ENCODE results near the gene LMO7. TPM values are rescaled to one million over a fixed set of nuclear protein-coding genes. Genes with fewer than 3 reads are reported as not detected.
"Not testable (repeated sequence)": the region's sequence is repeated elsewhere in the genome, so short reads cannot be mapped to it uniquely, and the experiment has no call there.

The LMO7 gene
- total RNA-seq, 1 experiment from 2014 or later = 102 TPM

GRCh38 chr13:75774176-75774575 is 138.0 kb downstream of the LMO7 start:
- Histone ChIP-seq H3K27me3 (no peaks in the 10 kb centered on the region), H3K27ac (no peak overlapping the region), H3K36me3 (no peaks in the 10 kb centered on the region), H3K4me1 (peaks cover 21% of the 10 kb centered on the region), H3K4me3 (no peak overlapping the region), H3K9me3 (replicated peaks) (no peaks in the 10 kb centered on the region; the same call in 1 of the 2 replicates)
- no peak for DNase-seq

GRCh38 chr13:75776550-75776949 is 140.4 kb downstream of the LMO7 start:
- Histone ChIP-seq H3K36me3 (no peaks in the 10 kb centered on the region), H3K9me3 (replicated peaks) (no peaks in the 10 kb centered on the region; the same call in 1 of the 2 replicates), H3K4me3 (no peak overlapping the region), H3K27me3 (no peaks in the 10 kb centered on the region), H3K27ac (no peak overlapping the region), H3K4me1 (peaks cover 10% of the 10 kb centered on the region)
- no peak for DNase-seq

GRCh38 chr13:75779393-75779792 is 143.3 kb downstream of the LMO7 start:
- DNase-seq = no peak
- H3K27ac ChIP-seq = no peak overlapping the region
- H3K4me1 ChIP-seq = no peaks in the 10 kb centered on the region
- H3K9me3 ChIP-seq (replicated peaks) = no peaks in the 10 kb centered on the region; the same call in 1 of the 2 replicates
- H3K36me3 ChIP-seq = no peaks in the 10 kb centered on the region
- H3K27me3 ChIP-seq = no peaks in the 10 kb centered on the region
- H3K4me3 ChIP-seq = no peak overlapping the region

GRCh38 chr13:75780103-75780502 is 144.0 kb downstream of the LMO7 start:
- H3K36me3 ChIP-seq; H3K9me3 ChIP-seq (replicated peaks); H3K4me3 ChIP-seq; H3K27ac ChIP-seq; DNase-seq; H3K4me1 ChIP-seq; H3K27me3 ChIP-seq: not testable (repeated sequence)

GRCh38 chr13:75782985-75783384 is 146.9 kb downstream of the LMO7 start:
- H3K27ac ChIP-seq = no peak overlapping the region
- no peaks in the 10 kb centered on the region for H3K36me3 ChIP-seq
- peaks cover 13% of the 10 kb centered on the region for H3K4me1 ChIP-seq
- no peaks in the 10 kb centered on the region for H3K27me3 ChIP-seq
- no peak for DNase-seq
- H3K9me3 ChIP-seq (replicated peaks) = no peaks in the 10 kb centered on the region; the same call in 1 of the 2 replicates
- H3K4me3 ChIP-seq = no peak overlapping the region

DNA sequence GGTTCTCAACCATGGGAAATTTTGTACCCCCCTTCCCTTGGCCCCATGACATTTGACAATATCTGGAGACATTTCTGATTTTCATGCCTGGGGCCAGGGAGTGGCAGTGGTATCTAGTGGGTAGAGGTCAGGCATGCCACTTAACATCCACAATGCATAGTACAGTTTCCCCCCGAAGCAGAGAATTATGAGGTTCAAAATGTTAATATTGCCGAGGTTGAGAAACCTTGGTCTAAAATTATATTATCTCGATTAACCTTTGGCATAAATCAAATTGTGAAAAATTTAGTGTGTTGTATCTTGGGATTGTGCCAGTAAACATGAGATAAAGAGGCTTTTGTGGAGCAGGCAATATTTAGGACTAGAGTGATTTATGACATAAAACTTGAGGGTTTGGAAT is 147.9 kb downstream of the LMO7 start:
- H3K9me3 ChIP-seq (replicated peaks) = no peaks in the 10 kb centered on the region; the same call in 1 of the 2 replicates
- DNase-seq = no peak
- no peaks in the 10 kb centered on the region for H3K36me3 ChIP-seq
- peaks cover 16% of the 10 kb centered on the region for H3K4me1 ChIP-seq
- no peaks in the 10 kb centered on the region for H3K27me3 ChIP-seq
- no peak overlapping the region for H3K4me3 ChIP-seq
- no peak overlapping the region for H3K27ac ChIP-seq

DNA sequence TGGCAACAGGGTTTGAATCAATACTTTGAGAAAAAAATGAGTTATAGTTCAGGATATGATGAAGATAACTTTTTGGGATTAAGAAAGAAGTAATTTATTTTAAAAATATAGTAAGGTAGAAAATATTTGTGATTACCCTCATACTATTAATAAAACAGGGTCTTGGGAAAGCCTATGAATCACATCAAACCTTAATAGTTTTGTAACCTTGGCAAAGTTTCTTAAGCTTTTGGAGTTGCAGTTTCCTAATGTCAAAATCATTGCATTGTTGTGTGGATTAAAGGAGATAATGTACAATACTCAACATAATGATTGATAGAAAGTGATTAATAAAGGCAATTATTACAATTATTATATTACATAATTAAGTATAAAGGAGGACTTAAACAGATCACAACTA is 149.0 kb downstream of the LMO7 start:
- Histone ChIP-seq H3K27ac (no peak overlapping the region), H3K9me3 (replicated peaks) (no peaks in the 10 kb centered on the region; the same call in 1 of the 2 replicates), H3K36me3 (no peaks in the 10 kb centered on the region), H3K4me3 (no peak overlapping the region), H3K27me3 (no peaks in the 10 kb centered on the region), H3K4me1 (peaks cover 25% of the 10 kb centered on the region)
- DNase-seq = no peak

GRCh38 chr13:75787249-75787928 is 151.3 kb downstream of the LMO7 start:
- DNase-seq = peak; percentile 11 to 35

GRCh38 chr13:75788481-75788981 is 152.4 kb downstream of the LMO7 start:
- peaks cover 5% of the 10 kb centered on the region; the same call in 1 of the 2 replicates for H3K36me3 ChIP-seq
- H3K4me3 ChIP-seq = peak overlapping the region; percentile 55
- H3K4me1 ChIP-seq = peaks cover 26% of the 10 kb centered on the region
- H3K27ac ChIP-seq = peak overlapping the region; percentile 85
- no peaks in the 10 kb centered on the region for H3K27me3 ChIP-seq
- no peaks in the 10 kb centered on the region for H3K9me3 ChIP-seq (replicated peaks)
- DNase-seq = peak; percentile 94 to 96

More at GRCh38 chr13:75787249-75787928, 151.3 kb downstream of the LMO7 start:
- Histone ChIP-seq H3K4me3 (no peak overlapping the region), H3K27me3 (no peaks in the 10 kb centered on the region), H3K27ac (peak overlapping the region; percentile 85), H3K4me1 (peaks cover 26% of the 10 kb centered on the region), H3K9me3 (replicated peaks) (no peaks in the 10 kb centered on the region), H3K36me3 (peaks cover 5% of the 10 kb centered on the region; the same call in 1 of the 2 replicates)

- Histone ChIP-seq H3K4me3 (peak overlapping the region; percentile 55), H3K27ac (peak overlapping the region; percentile 85), H3K9me3 (replicated peaks) (no peaks in the 10 kb centered on the region), H3K4me1 (peaks cover 26% of the 10 kb centered on the region), H3K27me3 (no peaks in the 10 kb centered on the region), H3K36me3 (peaks cover 5% of the 10 kb centered on the region)
- DNase-seq = peak; percentile 46 to 52
Measured at GRCh38 chr13:75789451-75790197, 153.5 kb downstream of the LMO7 start.

DNA sequence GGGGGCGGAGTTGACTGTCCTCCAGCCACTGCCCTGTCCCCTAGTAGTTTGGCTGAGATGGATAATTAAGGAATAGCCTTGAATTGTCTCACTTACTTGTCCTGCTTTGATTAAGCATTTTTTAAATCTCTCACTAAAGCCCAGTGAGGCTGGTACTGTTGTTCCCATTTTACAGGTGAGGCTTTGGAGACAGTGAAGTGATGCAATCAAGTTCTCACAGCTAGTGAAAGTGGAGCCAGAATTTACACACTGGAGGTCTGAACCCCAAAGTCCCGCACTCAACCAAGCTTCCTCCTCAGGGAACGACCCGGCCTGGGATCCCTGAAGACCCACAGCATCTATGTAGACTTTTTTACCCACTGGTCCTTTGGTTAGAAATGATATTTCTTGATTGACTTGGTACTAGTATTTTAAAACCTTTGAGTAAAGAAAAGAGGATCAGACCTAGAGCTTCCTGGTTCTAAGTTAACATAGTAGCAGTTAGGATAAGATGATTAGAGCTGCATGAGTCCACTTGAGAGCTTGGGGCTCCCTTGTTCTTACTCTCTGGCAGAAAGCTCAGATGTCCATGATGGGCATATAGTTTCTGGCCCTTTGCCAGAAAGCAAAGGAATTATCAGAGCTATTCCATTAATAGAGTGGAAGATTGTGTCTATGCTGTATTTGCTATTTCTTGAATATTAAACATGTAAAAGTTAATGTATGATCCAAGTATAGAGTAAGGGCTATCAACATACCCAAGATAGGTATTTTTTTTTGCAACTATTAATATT is 154.3 kb downstream of the LMO7 start:
- Histone ChIP-seq H3K36me3 (peaks cover 5% of the 10 kb centered on the region), H3K9me3 (replicated peaks) (no peaks in the 10 kb centered on the region), H3K4me3 (peak overlapping the region; percentile 55), H3K27me3 (no peaks in the 10 kb centered on the region), H3K4me1 (peaks cover 26% of the 10 kb centered on the region), H3K27ac (peak overlapping the region; percentile 85)
- peak in 1 of 2 experiments; percentile 21 for DNase-seq

DNA sequence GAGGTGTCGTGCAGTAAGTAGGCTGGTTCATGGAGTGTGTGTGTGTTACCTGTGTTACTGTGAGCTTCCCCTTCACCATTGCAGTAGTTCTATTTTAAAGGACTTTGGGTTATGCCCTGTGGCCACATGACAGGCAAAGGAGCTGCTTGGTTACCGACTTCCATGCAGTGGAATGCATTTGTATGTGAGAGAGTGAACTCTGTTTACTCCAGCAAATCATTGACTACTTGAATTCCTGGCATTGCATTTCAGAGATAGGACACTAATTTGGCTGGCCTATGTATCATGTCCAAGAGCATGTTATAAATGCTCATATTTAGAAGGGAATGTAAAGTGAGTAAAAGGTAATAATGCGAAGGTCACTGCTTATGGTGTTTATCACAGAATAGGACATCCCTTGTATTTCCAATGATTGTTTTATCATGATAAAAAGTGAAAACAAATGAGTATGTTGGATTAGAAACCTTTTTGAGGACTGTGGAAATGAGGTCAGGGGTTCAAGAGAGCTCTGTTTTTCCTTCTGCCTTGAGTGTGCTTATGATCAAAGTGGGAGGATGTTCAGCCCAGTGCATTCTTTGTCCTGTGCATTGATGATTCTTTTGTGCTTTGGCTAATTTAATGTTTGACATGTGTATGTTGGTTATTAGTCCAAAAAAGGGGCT is 156.5 kb downstream of the LMO7 start:
- H3K4me1 ChIP-seq = peaks cover 17% of the 10 kb centered on the region
- no peak for DNase-seq
- no peaks in the 10 kb centered on the region for H3K27me3 ChIP-seq
- no peak overlapping the region for H3K4me3 ChIP-seq
- H3K27ac ChIP-seq = no peak overlapping the region
- no peaks in the 10 kb centered on the region for H3K9me3 ChIP-seq (replicated peaks)
- peaks cover 19% of the 10 kb centered on the region for H3K36me3 ChIP-seq

GRCh38 chr13:75793188-75793567 is 157.0 kb downstream of the LMO7 start:
- H3K27ac ChIP-seq; H3K4me3 ChIP-seq; DNase-seq; H3K9me3 ChIP-seq (replicated peaks); H3K27me3 ChIP-seq: not testable (repeated sequence)
- Histone ChIP-seq H3K36me3 (peaks cover 23% of the 10 kb centered on the region), H3K4me1 (peaks cover 12% of the 10 kb centered on the region)

- no peak for DNase-seq
Measured at GRCh38 chr13:75794663-75795062, 158.5 kb downstream of the LMO7 start.

More at GRCh38 chr13:75794663-75795062, 158.5 kb downstream of the LMO7 start:
- Histone ChIP-seq H3K27me3 (no peaks in the 10 kb centered on the region), H3K36me3 (peaks cover 38% of the 10 kb centered on the region), H3K27ac (no peak overlapping the region), H3K9me3 (replicated peaks) (no peaks in the 10 kb centered on the region), H3K4me3 (no peak overlapping the region), H3K4me1 (peaks cover 6% of the 10 kb centered on the region)

Measured in SJCRH30 (cell line).